GM12878 (cell line): ENCODE results near the gene SPINT1. TPM values are rescaled to one million over a fixed set of nuclear protein-coding genes. Genes with fewer than 3 reads are reported as not detected.

Experiments
- ATAC-seq: fragments of 200-7000 bp; cut with Tn5 transposase; 3 replicates; pipeline ENCODE4 v1.9.1; 2020; ENCODE audit warnings: mild to moderate bottlenecking, moderate library complexity
- BruUV-seq: library from RNA; stranded (reverse); fragments of 400-500 nt; replicated peaks from 2 replicates; lab custom pipeline; 2021; lab: Mats Ljungman, UMichigan
- CTCF ChIA-PET: fragments of 300-600 bp; sonication (Branson Sonifier 250); formaldehyde crosslinking; extraction: SDS; loops from one replicate; lab custom pipeline; 2021; ENCODE audit warnings: inconsistent platforms; lab: Yijun Ruan, JAX
- POLR2A ChIA-PET: fragments of 350-600 bp; formaldehyde crosslinking; extraction: SDS; loops from one replicate; lab custom pipeline; 2021; ENCODE audit warnings: inconsistent platforms; lab: Charles Lee
- RAD21 ChIA-PET: fragments of 300-600 bp; sonication (Branson Sonifier 250); formaldehyde crosslinking; loops from one replicate; lab custom pipeline; 2023; ENCODE audit warnings: antibody characterized with exemption; ENCODE audit not compliant: unreplicated experiment; lab: Charles Lee
- SMC1A ChIA-PET: fragments of 300-600 bp; sonication (Branson Sonifier 250); formaldehyde crosslinking; loops from one replicate; lab custom pipeline; 2023; ENCODE audit not compliant: unreplicated experiment, uncharacterized antibody; lab: Charles Lee
- DNase-seq: peaks from one replicate; pipeline ENCODE4 v3.0.0-alpha.2; 2011; ENCODE audit warnings: low read depth, low spot score
- FAIRE-seq: peaks from 3 replicates; lab custom pipeline; 2011; peaks lifted over from hg19 to GRCh38; lab: Jason Lieb, UNC
- H2AFZ ChIP-seq: 2 replicates; pipeline ENCODE4 v1.6.0; 2011; ENCODE audit warnings: low read depth, low read length, control low read depth; ENCODE audit not compliant: control insufficient read depth
- H3K27ac ChIP-seq: 2 replicates; pipeline ENCODE4 v1.5.1; 2011; ENCODE audit warnings: control low read depth; ENCODE audit not compliant: control insufficient read depth, insufficient read depth
- H3K27me3 ChIP-seq, 2 experiments: replicated peaks in 1 of 2; 2 replicates each; pipeline versions ENCODE4 v1.6.0 to v1.6.1; 2011; ENCODE audit warnings: low read length in 1 of 2; ENCODE audit not compliant: control insufficient read depth in 2 of 2, insufficient read depth in 2 of 2
- H3K36me3 ChIP-seq, 2 experiments: 2 replicates each; pipeline ENCODE4 v1.5.1; 2011; ENCODE audit warnings: low read length in 1 of 2; ENCODE audit not compliant: control insufficient read depth in 2 of 2, insufficient read depth in 2 of 2
- H3K4me1 ChIP-seq: 2 replicates; pipeline ENCODE4 v1.6.1; 2011; ENCODE audit warnings: mild to moderate bottlenecking, low read length, moderate library complexity, mixed read lengths; ENCODE audit not compliant: control insufficient read depth, insufficient read depth
- H3K4me2 ChIP-seq: 2 replicates; pipeline ENCODE4 v1.6.0; 2011; ENCODE audit warnings: control low read depth; ENCODE audit not compliant: control insufficient read depth, insufficient read depth
- H3K4me3 ChIP-seq: fragments of 200-600 bp; sonication (generic); 2 replicates; pipeline ENCODE4 v1.5.1; 2016
- H3K79me2 ChIP-seq: 2 replicates; pipeline ENCODE4 v1.6.0; 2011; ENCODE audit warnings: low read length; ENCODE audit not compliant: control insufficient read depth, insufficient read depth
- H3K9ac ChIP-seq: 2 replicates; pipeline ENCODE4 v1.8.0; 2011; ENCODE audit warnings: low read length, control low read depth, mixed read lengths; ENCODE audit not compliant: control insufficient read depth, insufficient read depth
- H3K9me3 ChIP-seq: replicated peaks from 3 replicates; pipeline ENCODE4 v1.5.1; 2011; ENCODE audit warnings: mild to moderate bottlenecking, low read length; ENCODE audit not compliant: control insufficient read depth, insufficient read depth
- H4K20me1 ChIP-seq: 2 replicates; pipeline ENCODE4 v1.6.0; 2011; ENCODE audit not compliant: control insufficient read depth, insufficient read depth
- CHD4 ChIP-seq: fragments of 200-600 bp; sonication (generic); IDR thresholded peaks from 2 replicates; pipeline ENCODE4 v1.6.1; 2016; ENCODE audit warnings: mild to moderate bottlenecking
- E2F4 ChIP-seq: IDR thresholded peaks from 2 replicates; pipeline ENCODE4 v1.6.1; 2012; ENCODE audit warnings: low read depth, low read length, improper control_type of control experiment
- EP300 ChIP-seq, 2 experiments: fragments of 150-350 bp in 1 of 2; IDR thresholded peaks; 2 replicates each; pipeline ENCODE4 v1.6.1; 2011 to 2012; ENCODE audit warnings: low read depth in 2 of 2, low read length in 2 of 2, borderline replicate concordance in 1 of 2, improper control_type of control experiment in 1 of 2, inconsistent platforms in 1 of 2; ENCODE audit not compliant: control insufficient read depth in 1 of 2
- MTA3 ChIP-seq: IDR thresholded peaks from 2 replicates; pipeline ENCODE4 v1.6.1; 2012; ENCODE audit warnings: low read length, inconsistent platforms, borderline replicate concordance
- NR2C2 ChIP-seq: IDR thresholded peaks from 2 replicates; pipeline ENCODE4 v1.6.1; 2011; ENCODE audit warnings: borderline replicate concordance, low read depth; ENCODE audit not compliant: control insufficient read depth, insufficient read length
- SUZ12 ChIP-seq: fragments of 200-600 bp; sonication (generic); IDR thresholded peaks from one replicate; pipeline ENCODE4 v1.6.1; 2018; ENCODE audit warnings: antibody characterized with exemption, mild to moderate bottlenecking; ENCODE audit not compliant: unreplicated experiment
- ZZZ3 ChIP-seq: IDR thresholded peaks from 2 replicates; pipeline ENCODE4 v1.6.1; 2011; ENCODE audit warnings: low read depth; ENCODE audit not compliant: control insufficient read depth, insufficient read length
- WGBS: methylation state at CpG from one replicate; pipeline ENCODE4 v1.1.6; 2016; ENCODE audit warnings: low lambda C conversion rate; ENCODE audit not compliant: insufficient replicate concordance, insufficient coverage; ENCODE audit errors: missing lambda C conversion rate; 5-methylcytosine and 5-hydroxymethylcytosine counted together
- in situ Hi-C: fragments of 300-500 bp; cut with MboI; formaldehyde crosslinking; loops from 9 replicates; pipeline ENCODE4 v1.14.3; 2018; ENCODE audit warnings: mixed read lengths
- intact Hi-C: fragments of 100-400 bp; cut with micrococcal nuclease; formaldehyde crosslinking; loops from one replicate; pipeline ENCODE4 v1.14.2; 2022; ENCODE audit not compliant: unreplicated experiment
- polyA plus RNA-seq, 11 experiments: library from polyadenylated mRNA; depleted of rRNA in 4 of 11; unstranded in 6 of 11; stranded (reverse) in 5 of 11; fragments of >200 nt; fragmentation: Nextera tagmentation in 4 of 11; fragmentation: Illumina TruSeq in 1 of 11; extraction: Ambion mirVana in 4 of 11; extraction: Trizol in 1 of 11; gene quantifications; 1 replicate in 1 of 11; 2 replicates in 10 of 11; pipeline versions ENCODE4 v1.2.1 to v1.2.3, GENCODE V29; 2011 to 2016; ENCODE audit warnings: inconsistent platforms in 2 of 11, missing spikeins in 2 of 11, low read depth in 1 of 11
- total RNA-seq, 4 experiments: library from RNA; depleted of rRNA in 3 of 4; stranded (reverse); fragments of >200 nt in 3 of 4; fragmentation: Illumina TruSeq in 1 of 4; extraction: Trizol in 1 of 4; gene quantifications; 2 replicates each; pipeline versions ENCODE4 v1.2.1 to v1.2.3, GENCODE V29; 2013 to 2021

SPINT1 gene
- total and polyA plus RNA-seq, 10 of the 15 experiments (the other 5 are each of a cell fraction or from before 2014, with no cell fraction given) = 3.5 to 28.6 (median 10.2) TPM

- in situ Hi-C loops = no loop called here
- H3K27me3 ChIP-seq = no peaks in the 10 kb centered on the region
- ChIA-PET SMC1A (interaction anchor here (1.0 to 14.4 kb wide), 3 partner anchors 9 to 282 kb away, joined by 3 to 454 read pairs (median 4); no protein-coding TSS in a partner anchor), CTCF (interaction anchor here (1.5 to 3.1 kb wide), 2 partner anchors 17 to 92 kb away, joined by 4 to 20 read pairs; partner anchors contain the start of gene VPS18)
- ATAC-seq = no peak
- H3K4me2 ChIP-seq = no peak overlapping the region
- no peak overlapping the region for H3K9ac ChIP-seq
- H3K4me3 ChIP-seq = no peak overlapping the region
- no peak overlapping the region for H2AFZ ChIP-seq
- BruUV-seq = no TSS peak
- TF ChIP-seq ZZZ3 (no peak), E2F4 (no peak), EP300 (IDR thresholded peaks at IDR 0.05; ENCODE audit: borderline replicate concordance in 1 of 2, control insufficient read depth in 1 of 2, low read depth in 2 of 2, low read length in 2 of 2) (no peak), SUZ12 (no peak), CHD4 (no peak), NR2C2 (no peak), MTA3 (no peak)
- TF ChIP-seq, all 136 proteins: peak for 0
- DNase-seq (no peak), FAIRE-seq (no peak)
- no peaks in the 10 kb centered on the region for H4K20me1 ChIP-seq
- intact Hi-C loops = loop anchor here (10.0 kb wide), 1 partner anchor 283 kb away; the partner anchor contains the start of gene KNL1
- peaks cover 19% of the 10 kb centered on the region for H3K4me1 ChIP-seq
- H3K9me3 ChIP-seq = no peaks in the 10 kb centered on the region; the same call in 2 of the 3 replicates
- ChIA-PET RAD21 (interaction anchor here (0.6 to 14.2 kb wide), 4 partner anchors 8 to 71 kb away, joined by 3 to 551 read pairs (median 12); partner anchors contain the start of genes DNAJC17, VPS18 and ZFYVE19), POLR2A (interaction anchor here (1.4 to 7.0 kb wide), 3 partner anchors 13 to 17 kb away, joined by 5 to 111 read pairs (median 6); partner anchors contain the start of gene VPS18)
- H3K27ac ChIP-seq = no peak overlapping the region
- 14% methylated on average over 2 of the region's 2 CpGs for WGBS
- peaks cover 5% of the 10 kb centered on the region for H3K79me2 ChIP-seq
- H3K36me3 ChIP-seq = no peaks in the 10 kb centered on the region
These were observed 33.8 kb downstream of the SPINT1 start for GRCh38 chr15:40877694-40878093.
